GM10847 (cell line): ENCODE measurements around the gene ISCA2.

ENCODE experiments used
- POLR2A ChIP-seq: IDR thresholded peaks from 2 replicates; pipeline ENCODE4 v1.6.1; 2011; ENCODE audit not compliant: insufficient read length; ENCODE audit errors: extremely low read depth

ISCA2 gene

GRCh38 chr14:74528886-74529285 is 35.3 kb downstream of the ISCA2 start:
- no peak for TF ChIP-seq POLR2A

- TF ChIP-seq POLR2A, result no peak
Measured at GRCh38 chr14:74531006-74531405, 37.4 kb downstream of the ISCA2 start.

GRCh38 chr14:74531467-74531866 is 37.9 kb downstream of the ISCA2 start:
- no peak for TF ChIP-seq POLR2A

- TF ChIP-seq POLR2A, result no peak
Measured at GRCh38 chr14:74532246-74532645, 38.7 kb downstream of the ISCA2 start.

- TF ChIP-seq POLR2A, result no peak
Measured at GRCh38 chr14:74533576-74533975, 40.0 kb downstream of the ISCA2 start.

- TF ChIP-seq POLR2A, result no peak
Measured at GRCh38 chr14:74535756-74536325, 42.3 kb downstream of the ISCA2 start.

GRCh38 chr14:74538411-74539391 is 45.1 kb downstream of the ISCA2 start:
- TF ChIP-seq POLR2A, result no peak

- TF ChIP-seq POLR2A, result no peak
Measured at GRCh38 chr14:74539503-74539902, 45.9 kb downstream of the ISCA2 start.

- TF ChIP-seq POLR2A, result no peak
Measured at GRCh38 chr14:74541225-74541624, 47.7 kb downstream of the ISCA2 start.

- TF ChIP-seq POLR2A, result no peak
Measured at GRCh38 chr14:74542056-74542685, 48.6 kb downstream of the ISCA2 start.

GRCh38 chr14:74543771-74544438 is 50.3 kb downstream of the ISCA2 start:
- TF ChIP-seq POLR2A, result no peak

- TF ChIP-seq POLR2A, result no peak
Measured at GRCh38 chr14:74545386-74545785, 51.8 kb downstream of the ISCA2 start.

GRCh38 chr14:74546416-74546815 is 52.9 kb downstream of the ISCA2 start:
- TF ChIP-seq POLR2A, result no peak
